GM19372 (cell line): ENCODE measurements around the gene PRDM7.
A peak's percentile ranks its signal among the peaks of the same experiment; 100 is the strongest.
"Not testable (repeated sequence)": the region's sequence is repeated elsewhere in the genome, so short reads cannot be mapped to it uniquely, and the experiment has no call there.

ENCODE experiments used
- ATAC-seq: cut with Tn5 transposase; IDR thresholded peaks from one replicate; pipeline ENCODE4 v1.9.1; 2021; ENCODE audit warnings: mild to moderate bottlenecking, low read depth, moderate library complexity; ENCODE audit not compliant: unreplicated experiment

PRDM7 gene

DNA sequence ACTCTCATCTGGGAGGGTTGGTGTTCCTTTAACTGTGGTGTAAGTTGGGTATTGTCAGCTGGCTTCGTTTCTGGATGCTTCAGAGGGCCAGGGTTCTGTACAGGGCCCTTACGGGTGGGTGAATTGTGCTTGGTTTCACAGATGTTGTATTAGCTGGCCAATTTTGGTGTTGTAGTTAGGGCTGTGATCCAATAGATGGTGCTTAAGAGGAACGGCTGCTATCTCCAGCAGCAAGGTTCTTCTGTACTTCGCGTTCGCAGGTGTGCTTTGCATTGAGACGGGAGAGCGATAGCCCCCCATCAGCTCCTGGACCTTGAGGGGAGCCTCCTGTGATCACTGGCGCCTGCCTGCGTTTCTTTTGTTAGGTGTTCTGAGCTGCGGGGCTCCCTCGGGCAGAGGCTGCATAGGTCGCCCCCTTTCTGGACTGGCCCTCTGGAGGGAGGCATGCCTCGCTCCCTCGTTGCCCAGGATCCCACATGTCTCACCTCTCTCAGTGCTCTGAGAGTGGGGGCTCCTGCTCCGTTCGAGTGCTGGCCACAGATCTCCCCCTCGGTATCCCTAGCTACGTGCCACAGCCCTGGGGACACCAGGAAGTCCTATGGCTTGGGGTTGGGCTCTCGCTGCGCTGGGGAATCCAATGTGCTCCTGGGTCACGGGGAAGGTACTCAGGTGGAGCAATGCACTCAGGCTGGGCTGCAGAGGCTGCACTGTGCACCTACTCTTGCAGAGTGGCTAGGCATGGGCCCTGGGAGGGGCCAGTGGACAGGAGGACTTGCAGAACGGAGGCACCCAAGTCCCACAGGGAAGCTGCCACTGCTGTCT is 837 bp upstream of the PRDM7 start:
- peak; percentile 40 for ATAC-seq

DNA sequence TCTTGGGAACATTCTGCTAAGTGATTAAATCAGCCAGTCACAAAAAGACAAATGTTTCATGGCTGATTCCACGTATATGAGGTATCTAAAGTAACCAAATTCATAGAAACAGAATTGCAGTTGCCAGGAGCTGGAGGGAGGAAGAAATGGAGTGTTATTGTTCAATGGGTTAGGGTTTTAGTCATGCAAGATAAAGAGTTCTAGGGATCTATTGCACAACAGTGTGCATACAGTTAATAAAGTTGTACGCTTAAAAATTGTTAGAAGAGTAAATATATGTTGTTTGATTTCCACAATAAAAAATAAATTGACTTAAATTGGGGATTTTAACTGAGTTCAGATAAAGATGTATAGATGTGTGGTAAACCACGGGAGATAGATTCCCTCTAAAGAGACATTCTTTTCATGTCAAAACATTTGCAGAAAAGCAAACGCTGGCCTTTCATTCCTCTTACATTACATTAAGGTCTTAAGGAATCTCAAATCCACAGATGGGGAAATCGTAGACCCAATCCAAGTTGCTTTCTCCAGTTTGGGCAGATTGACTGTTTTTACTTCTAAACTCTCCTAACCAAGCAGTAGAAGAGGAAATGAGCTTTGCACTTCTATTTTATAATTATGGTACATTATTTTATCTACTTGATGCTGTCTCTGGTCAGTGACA is 4.6 kb downstream of the PRDM7 start:
- no peak for ATAC-seq

DNA sequence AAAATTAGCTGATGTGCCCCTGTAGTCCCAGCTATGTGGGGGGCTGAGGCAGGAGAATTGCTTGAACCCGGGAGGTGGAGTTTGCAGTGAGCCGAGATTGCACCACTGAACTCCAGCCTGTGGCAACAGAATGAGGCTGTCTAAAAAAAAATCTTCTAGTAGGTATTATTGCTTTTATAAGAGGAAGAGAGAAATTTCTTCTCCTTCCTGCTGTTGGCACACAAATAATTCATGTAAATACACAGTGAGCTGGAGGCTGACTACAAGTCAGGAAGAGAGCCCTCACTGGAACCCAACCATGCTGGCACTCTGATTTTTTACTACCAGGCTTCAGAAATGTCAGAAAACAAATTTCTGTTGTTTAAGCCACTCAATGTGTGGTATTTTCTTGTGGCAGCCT is 6.7 kb downstream of the PRDM7 start:
- no peak for ATAC-seq

DNA sequence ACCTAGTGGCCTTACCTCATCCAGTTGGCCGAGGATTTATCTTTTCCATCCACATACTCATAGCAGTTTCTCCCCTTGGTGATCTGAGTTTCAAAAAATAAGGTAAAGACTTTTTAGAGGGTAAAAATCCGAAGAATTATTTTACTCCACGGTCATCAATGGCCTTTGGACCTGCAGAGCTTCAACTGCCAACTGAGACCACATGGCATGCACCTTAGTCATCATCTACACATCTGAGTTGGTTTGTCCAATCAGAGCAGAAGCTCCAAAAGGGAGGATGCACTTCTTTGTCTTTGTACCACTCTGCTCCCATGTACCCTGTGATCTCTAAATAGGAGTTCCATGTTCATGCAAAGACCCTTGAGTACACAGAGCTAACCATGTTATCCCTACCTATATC is 15.7 kb downstream of the PRDM7 start:
- ATAC-seq, result no peak

DNA sequence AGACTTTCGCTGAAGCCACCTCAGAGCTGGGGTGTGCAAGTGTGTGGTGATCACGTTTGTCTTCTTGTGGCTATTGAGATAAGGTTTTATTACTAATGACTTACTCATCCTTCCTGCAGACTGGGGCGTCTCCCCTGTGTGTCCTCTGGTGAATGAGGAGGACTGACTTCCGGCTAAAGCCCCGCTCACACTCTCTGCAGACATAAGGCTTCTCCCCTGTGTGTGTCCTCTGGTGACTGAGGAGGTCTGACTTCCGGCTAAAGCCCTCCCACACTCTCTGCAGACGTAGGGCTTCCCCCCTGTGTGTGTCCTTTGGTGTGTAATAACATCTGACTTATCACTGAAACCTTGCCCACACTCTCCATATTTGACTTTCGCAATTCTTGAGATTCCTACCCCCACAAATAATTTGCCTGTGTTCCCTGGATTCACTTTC is 19.4 kb downstream of the PRDM7 start:
- ATAC-seq, result no peak

DNA sequence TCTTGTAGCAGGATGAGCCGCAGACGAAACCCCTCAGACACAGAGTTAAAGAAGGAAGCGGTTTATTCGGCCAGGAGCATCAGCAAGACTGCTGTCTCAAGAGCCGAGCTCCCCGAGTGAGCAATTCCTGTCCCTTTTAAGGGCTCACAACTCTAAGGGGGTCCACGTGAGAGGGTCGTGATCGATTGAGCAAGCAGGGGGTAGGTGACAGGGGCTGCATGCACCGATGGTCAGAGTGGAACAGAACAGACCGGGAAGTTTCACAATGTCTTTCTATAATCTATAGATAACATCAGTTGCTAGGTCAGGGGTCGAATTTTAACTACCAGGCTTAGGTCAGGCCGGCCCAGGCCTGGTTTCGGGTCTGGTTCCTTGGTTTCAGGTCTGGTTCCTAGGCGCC is 20.6 kb downstream of the PRDM7 start:
- not testable (repeated sequence) for ATAC-seq

DNA sequence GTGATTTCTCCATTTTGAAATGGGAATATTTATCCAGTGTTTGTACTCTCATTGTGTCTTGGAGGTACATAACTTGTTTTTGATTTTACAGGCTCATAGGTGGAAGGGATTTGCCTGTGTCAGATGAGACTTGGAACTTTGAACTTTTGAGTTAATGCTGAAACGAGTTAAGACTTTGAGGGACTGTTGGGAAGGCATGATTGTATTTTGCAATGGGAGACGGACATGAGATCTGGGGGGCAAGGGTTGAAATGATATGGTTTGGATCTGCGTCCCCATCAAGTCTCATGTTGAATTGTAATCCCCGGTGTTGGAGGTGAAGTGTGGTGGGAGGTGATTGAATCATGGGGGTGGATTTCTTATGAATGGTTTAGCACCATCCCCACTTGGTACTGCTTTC is 21.8 kb downstream of the PRDM7 start:
- no peak for ATAC-seq

DNA sequence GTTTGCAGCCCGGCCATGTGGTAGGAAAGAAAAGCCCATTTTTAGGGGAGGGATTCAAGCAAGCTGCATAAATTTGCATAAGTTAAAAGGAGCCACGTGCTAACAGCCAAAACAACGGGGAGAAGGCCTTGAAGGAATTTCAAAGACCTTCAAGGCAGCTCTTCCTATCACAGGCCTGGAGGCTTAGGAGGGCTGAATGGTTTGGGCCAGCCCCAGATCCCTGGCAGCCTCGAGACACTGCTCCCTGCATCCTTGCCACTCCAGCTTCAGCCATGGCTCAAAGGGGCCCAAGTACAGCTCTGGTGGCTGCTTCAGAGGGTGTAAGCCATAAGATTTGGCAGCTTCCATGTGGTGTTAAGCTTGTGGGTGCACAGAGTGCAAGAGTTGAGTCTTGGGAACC is 22.6 kb downstream of the PRDM7 start:
- no peak for ATAC-seq

DNA sequence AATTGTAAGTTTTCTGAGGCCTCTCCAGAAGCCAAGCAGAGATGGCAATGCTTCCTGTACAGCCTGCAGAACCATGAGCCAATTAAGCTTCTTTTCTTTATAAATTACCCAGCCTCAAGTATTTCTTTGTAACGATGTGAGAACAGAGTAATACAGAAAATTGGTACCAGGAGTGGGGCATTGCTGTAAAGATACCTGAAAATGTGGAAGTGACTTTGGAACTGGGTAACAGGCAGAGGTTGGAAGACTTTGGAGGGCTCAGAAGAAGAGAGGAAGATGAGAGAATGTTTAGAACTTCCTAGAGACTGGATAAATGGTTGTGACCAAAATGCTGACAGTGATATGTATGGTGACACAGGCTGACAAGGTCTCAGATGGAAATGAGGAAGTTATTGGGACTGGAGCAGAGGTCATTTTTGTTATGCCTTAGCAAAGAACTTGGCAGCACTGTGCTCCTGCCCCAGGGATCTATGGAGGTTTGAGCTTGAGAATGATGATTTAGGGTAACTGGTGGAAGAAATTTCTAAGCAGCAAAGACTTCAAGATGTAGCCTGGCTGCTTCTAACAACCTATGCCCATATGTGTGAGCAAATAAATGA is 23.1 kb downstream of the PRDM7 start:
- ATAC-seq, result no peak

DNA sequence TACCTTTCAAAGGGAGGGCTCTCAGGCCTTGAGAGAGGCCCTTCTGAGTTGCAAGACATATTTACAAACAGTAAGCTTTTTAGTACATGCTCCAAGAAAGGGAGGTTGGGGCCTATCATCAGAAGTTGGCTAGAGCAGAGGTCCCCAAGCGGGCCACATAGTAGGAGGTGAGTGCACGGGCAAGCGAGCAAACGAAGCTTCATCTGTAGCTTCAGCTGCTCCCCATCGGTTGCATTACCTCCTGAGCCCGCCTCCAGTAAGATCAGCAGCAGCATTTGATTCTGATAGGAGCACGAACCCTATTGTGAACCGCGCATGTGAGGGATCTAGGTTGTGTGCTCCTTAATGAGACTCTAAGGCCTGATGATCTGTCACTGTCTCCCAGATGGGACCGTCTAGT is 26.2 kb downstream of the PRDM7 start:
- ATAC-seq, result no peak

DNA sequence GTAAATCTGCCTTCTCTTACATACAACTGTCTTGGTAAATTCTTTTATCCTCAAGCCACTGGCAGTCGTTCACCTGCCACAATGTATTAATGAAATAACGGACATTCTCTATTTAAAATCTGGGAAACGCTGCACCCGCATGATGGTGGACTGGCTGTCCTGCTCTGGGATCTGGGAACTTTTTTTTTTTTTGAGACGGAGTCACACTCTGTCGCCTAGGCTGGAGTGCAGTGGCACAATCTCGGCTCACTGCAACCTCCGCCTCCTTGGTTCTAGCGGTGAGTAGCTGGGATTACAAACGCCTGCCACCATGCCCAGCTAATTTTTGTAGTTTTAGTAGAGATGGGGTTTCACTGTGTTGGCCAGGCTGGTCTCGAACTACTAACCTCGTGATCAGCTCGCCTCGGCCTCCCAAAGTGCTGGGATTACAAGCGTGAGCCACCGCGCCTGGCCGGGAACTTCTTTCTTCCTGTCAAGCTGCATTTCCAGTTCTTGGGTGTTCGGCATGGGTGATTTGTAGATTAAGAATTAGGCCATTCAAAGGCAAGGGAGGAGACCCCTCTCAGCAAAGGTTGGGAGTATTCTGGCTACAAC is 28.3 kb downstream of the PRDM7 start:
- no peak for ATAC-seq

DNA sequence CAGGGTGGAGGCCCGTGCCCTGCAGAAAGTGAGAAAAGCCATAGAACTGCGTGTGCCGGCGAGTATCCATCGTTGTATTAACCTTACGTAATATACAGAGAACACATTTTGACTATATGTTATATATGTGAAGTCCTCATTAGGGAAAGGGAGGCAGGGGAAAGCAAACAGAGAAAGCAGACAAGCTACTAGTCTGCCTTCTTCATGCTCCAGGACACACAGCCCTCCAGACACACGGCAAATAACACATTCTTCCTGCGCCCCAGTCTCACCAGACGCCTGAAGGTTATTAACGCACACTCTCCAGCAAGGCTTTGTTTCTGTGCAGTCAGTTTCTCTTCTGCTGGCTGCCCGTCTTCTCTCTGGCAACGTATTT is 28.8 kb downstream of the PRDM7 start:
- ATAC-seq, result no peak

DNA sequence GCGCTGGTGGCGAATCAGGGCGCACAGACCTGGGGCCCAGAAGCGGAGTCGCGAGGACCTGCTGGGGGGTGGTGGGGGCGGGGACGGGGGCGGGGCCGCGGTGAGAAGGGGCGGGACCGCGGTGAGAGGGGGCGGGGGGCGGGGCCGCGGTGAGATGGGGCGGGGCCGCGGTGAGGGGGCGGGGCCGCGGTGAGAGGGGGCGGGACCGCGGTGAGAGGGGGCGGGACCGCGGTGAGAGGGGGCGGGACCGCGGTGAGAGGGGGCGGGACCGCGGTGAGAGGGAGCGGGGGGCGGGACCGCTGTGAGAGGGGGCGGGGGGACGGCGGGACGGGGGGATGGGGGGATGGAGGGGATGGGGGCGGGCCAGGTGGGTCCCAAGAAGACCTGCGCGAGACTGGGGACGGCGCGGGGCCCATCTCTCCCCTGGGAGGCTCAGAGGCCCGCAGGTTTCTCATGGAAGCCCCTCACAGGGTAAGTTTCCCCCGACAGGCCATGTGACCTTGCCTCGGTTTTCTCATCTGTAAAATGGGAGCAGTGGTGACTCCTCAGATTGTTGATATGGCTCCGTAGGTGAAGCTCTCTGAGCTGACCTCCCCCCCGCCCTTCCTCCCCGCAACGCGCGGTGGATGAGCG is 29.3 kb downstream of the PRDM7 start:
- no peak for ATAC-seq

DNA sequence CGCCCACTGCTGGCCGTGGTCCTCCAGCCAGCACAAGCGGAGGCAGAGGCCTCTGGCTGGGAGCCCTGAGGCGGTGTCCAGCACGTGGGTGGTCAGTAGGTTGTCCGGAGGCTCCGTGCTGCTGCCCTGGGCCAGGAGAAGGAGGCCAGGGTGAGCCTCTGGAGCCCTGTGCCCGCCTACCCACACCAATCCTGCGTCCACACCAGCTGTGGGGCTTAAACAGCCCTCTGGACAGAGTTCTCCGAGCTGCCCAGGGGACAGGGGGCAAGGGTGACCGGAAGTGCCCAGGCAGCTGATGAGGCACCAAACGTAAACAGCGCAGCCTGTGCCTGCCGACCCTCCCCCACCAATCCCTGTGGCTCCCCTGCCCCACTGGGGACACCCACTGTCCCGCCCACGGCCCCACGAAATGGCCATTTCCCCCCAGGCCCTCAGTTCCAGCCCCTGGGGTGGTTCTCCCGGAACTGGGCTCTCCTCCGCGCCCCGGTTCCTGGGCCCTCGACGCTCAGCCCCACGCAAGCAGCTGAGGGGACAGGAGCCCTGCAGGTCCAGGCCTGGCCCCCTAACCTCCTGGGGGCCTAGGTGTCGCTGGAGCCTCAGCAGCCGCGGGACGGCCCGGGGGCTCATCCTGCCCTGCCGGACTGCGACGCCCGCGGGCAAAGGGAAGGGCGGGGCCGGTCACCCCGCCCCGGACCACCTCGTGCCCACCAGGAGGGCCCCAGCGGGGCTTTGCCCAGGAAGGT is 30.0 kb downstream of the PRDM7 start:
- ATAC-seq, result no peak

DNA sequence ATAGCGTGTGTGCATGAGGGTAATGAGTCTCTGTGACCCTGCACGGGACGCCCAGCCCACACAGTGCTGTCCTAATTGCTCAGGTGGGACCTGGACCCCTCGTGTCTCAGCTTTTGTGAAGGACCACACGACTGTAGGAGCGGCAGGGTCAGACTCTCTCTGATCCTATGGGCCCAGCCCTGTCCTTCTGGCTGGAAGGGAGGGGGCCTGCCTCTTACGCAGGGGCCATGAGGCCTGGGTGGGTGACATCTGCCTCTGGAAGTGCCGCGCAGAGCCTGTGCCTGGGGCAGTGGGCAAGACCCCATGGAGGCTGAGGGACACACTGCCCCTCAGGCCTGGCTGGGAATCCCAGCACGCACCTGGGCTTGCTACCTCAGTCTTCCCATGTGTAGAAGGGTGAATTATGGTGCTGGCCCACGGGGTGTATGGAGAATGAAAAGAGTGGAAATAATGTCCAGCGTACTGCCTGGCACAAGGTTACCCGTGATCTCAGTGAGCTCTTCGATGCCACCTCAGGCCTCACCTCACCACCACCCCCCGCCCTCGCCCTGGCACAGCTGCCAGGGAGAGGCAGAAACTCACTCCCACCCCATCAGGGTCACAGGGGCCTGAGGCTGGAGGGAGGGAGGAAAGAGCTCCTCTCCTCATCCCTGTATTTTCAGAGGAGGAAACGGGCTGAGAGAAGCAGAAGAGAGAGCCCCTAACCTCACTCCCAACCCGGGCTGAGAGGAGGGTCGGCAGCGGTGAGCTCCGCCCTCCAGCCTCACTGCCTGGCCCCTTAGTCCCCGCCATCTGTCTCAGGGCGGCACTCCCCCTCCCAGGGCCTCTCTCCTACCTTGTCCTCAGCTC is 30.8 kb downstream of the PRDM7 start:
- no peak for ATAC-seq

DNA sequence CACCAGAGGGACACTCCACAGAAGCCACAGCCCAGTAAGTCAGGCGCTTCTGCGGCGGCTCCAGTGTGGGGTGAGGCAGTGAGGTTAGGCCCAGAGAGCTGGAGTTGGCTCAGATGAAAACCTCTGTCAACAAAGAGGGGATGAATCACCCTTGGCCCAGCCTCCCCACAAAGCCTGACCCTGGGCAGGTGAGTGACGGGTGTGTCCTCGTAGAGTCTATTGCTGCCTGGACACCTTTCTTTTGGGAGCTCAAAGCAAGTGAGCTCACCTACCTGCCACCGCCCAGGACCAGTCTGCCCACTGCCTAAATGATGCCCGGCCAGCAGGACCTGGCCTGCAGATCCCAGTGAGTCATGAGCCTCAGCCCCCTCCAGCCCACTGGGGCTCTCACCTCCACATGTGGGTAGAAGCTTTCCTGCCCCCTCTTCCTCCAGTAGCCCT is 33.0 kb downstream of the PRDM7 start:
- ATAC-seq, result no peak

DNA sequence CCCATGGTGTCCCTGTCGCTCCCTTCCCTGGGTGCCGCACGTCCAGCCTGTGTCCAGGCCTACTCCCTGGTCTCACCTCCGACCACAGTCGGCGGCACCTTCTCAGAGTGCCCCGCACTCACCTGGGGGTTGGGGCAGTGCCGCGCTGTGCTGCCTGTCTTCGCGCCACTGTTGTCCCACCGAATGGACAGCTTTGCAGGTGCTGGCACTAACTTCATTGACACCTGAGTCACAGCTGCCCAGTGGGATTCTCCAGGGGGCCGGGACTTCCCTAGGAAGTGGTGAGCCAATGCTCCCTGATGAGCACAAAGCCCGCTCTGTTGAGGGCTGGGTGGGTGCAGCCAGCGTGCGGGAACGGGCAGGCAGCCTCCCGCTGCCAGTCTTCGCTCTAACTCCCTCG is 33.6 kb downstream of the PRDM7 start:
- ATAC-seq, result no peak

DNA sequence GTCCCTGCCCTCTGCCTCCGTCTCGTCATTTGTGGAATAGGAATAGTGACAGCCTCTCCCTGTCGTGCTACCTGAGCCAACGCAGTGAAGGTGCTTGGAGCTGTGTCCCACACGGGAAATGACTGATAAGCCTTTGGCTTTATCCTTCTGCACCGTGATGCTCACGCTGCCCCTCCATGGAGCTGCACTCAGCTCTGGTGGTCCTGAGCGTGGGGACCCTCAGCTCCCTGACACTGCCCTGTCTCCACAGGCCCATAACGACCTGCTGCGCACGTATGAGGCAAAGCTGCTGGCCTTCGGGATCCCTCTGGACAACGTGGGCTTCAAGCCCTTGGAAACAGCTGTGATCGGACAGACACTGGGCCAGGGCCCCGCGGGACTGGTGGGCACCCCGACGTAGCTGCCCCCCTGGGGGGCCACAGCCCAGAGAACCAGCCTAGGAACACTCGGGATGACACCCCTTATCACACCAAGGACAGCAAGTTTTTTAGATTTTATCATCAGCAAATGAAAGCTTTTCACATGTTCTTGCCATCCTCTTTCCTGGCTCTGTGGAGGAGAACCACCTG is 34.1 kb downstream of the PRDM7 start:
- no peak for ATAC-seq

DNA sequence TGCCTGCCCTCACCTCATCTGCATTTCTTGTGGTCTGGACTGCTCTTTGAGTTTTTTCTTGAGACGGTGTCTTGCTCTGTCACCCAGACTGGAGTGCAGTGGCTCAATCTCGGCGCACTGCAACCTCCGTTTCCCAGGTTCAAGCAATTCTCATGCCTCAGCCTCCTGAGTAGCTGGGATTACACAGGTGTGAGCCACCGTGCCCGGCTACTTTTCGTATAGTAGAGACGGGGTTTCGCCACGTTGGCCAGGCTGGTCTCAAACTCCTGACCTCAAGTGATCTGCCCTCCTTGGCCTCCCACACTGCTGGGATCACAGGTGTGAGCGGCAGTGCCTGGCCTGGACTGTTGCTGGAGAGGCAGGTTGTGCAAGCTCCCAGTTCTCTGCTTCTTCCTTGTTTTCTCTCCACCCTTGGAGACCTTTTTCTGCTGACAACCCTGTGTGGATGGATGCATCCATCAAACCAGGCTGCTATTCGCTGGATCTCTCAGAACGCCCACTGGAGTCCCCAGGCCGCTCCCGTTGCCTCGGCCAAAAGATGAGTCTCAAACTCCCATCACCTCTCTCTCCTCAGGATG is 35.1 kb downstream of the PRDM7 start:
- ATAC-seq, result no peak
